Effector memory CD4-positive, alpha-beta T cell (primary cell): ENCODE results near the gene SPACA4.

Source experiments
- DNase-seq, 3 donors: peaks; one replicate each; pipeline ENCODE4 v3.0.0-alpha.2; 2020
- H3K27ac ChIP-seq: 2 replicates; pipeline ENCODE4 v1.7.0; 2013; ENCODE audit warnings: mild to moderate bottlenecking, low read length, moderate library complexity; ENCODE audit not compliant: insufficient read depth, poor library complexity, severe bottlenecking
- H3K27me3 ChIP-seq: replicated peaks from 2 replicates; pipeline ENCODE4 v1.7.0; 2013; ENCODE audit warnings: mild to moderate bottlenecking, low read length; ENCODE audit not compliant: insufficient read depth, control insufficient read depth, poor library complexity, severe bottlenecking
- H3K36me3 ChIP-seq: 2 replicates; pipeline ENCODE4 v1.7.0; 2013; ENCODE audit warnings: mild to moderate bottlenecking, low read length, moderate library complexity; ENCODE audit not compliant: control insufficient read depth, insufficient read depth
- H3K4me1 ChIP-seq: 2 replicates; pipeline ENCODE4 v1.7.0; 2013; ENCODE audit warnings: low read length, mild to moderate bottlenecking; ENCODE audit not compliant: control insufficient read depth, insufficient read depth, poor library complexity, severe bottlenecking
- H3K4me3 ChIP-seq: 2 replicates; pipeline ENCODE4 v1.7.0; 2013; ENCODE audit warnings: low read length, low read depth, mild to moderate bottlenecking; ENCODE audit not compliant: insufficient read depth, poor library complexity, severe bottlenecking
- H3K9me3 ChIP-seq: 2 replicates; pipeline ENCODE4 v1.7.0; 2013; ENCODE audit warnings: mild to moderate bottlenecking, low read length, moderate library complexity; ENCODE audit not compliant: control insufficient read depth
- total RNA-seq, 3 donors: gene quantifications; one replicate each; lab custom pipeline; 2026; lab: John Stamatoyannopoulos, UW

The SPACA4 gene, protein sequence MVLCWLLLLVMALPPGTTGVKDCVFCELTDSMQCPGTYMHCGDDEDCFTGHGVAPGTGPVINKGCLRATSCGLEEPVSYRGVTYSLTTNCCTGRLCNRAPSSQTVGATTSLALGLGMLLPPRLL
- total RNA-seq, result 0 reads per million in 3 donors

DNA sequence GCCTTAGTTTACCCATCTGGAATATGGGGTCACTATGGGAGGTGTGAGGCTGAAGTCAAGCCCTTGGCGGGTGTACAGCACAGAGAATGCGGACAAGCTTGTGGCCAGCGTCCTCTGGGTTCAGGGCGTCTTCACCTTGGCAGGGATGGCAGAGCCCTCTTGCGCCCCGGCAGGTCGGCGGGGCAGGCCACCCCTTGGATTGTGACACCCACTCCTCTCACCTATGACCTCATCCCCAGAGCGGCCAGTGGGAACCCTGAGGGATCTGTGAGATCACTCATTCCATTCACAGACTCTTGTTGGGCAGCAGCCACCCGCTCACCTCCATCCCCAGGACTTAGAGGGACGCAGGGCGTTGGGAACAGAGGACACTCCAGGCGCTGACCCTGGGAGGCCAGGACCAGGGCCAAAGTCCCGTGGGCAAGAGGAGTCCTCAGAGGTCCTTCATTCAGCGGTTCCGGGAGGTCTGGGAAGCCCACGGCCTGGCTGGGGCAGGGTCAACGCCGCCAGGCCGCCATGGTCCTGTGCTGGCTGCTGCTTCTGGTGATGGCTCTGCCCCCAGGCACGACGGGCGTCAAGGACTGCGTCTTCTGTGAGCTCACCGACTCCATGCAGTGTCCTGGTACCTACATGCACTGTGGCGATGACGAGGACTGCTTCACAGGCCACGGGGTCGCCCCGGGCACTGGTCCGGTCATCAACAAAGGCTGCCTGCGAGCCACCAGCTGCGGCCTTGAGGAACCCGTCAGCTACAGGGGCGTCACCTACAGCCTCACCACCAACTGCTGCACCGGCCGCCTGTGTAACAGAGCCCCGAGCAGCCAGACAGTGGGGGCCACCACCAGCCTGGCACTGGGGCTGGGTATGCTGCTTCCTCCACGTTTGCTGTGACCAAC is at the start of gene SPACA4:
Gene SPACA4, plus strand, starts transcription at position 280 of the 896 bp plus-strand sequence. Its CDS starts 237 bp downstream, at position 517.
- no peak for DNase-seq
- Histone ChIP-seq H3K4me3 (no peak within 1 kb of the TSS), H3K9me3 (no peaks in the 10 kb centered on the region), H3K27ac (no peak within 1 kb of the TSS), H3K36me3 (no peaks in the 10 kb centered on the region), H3K27me3 (no peaks in the 10 kb centered on the region), H3K4me1 (peaks cover 5% of the 10 kb centered on the region)

DNA sequence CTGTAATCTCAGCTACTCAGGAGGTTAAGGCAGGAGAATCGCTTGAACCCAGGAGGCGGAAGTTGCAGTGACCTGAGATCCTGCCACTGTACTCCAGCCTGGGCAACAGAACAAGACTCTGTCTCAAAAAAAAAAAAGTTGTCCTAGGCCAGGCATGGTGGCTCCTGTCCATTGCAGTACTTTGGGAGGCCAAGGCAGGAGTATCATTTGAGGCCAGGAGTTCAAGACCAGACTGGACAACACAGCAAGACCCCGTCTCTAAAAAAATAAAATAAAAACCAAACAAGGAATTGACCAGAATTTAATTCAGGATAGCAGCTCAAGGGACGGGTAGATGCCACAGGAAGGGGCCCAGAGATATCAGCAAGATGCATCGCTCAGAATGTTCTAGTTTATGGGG is 49.7 kb upstream of the SPACA4 start:
- Histone ChIP-seq H3K36me3 (no peaks in the 10 kb centered on the region), H3K9me3 (no peaks in the 10 kb centered on the region), H3K27ac (no peak overlapping the region), H3K4me1 (no peaks in the 10 kb centered on the region), H3K27me3 (no peaks in the 10 kb centered on the region), H3K4me3 (no peak overlapping the region)
- no peak for DNase-seq

GRCh38 chr19:48558018-48558684 is 48.4 kb upstream of the SPACA4 start:
- no peak overlapping the region for H3K4me3 ChIP-seq
- DNase-seq, result no peak
- H3K9me3 ChIP-seq, result no peaks in the 10 kb centered on the region
- H3K27ac ChIP-seq, result no peak overlapping the region
- H3K27me3 ChIP-seq, result no peaks in the 10 kb centered on the region
- H3K36me3 ChIP-seq, result no peaks in the 10 kb centered on the region
- H3K4me1 ChIP-seq, result no peaks in the 10 kb centered on the region

DNA sequence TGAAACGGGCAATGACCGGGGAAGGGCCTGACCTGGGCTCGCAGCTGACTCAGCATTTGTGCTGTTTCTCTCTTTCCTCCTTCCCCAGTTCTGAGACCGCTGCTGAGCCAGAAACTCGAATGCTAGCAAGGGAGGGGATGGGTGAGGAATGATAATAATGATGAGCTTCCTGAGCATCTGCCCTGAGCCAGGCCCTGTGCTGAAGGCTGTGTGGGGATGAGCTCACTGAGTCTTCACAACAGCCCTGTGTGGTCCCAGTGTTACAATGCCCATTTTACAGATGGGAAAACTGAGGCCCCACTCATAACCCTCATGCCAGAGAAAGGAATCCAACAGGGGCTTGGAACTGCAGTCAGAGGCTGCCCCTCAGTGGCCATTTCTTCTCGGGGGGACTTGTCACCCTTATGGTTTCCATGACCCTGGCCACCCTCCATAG is 46.4 kb upstream of the SPACA4 start:
- no peaks in the 10 kb centered on the region for H3K9me3 ChIP-seq
- no peak overlapping the region for H3K4me3 ChIP-seq
- H3K27me3 ChIP-seq, result no peaks in the 10 kb centered on the region
- H3K4me1 ChIP-seq, result no peaks in the 10 kb centered on the region
- no peak for DNase-seq
- H3K27ac ChIP-seq, result no peak overlapping the region
- no peaks in the 10 kb centered on the region for H3K36me3 ChIP-seq

GRCh38 chr19:48561412-48561811 is 45.1 kb upstream of the SPACA4 start:
- no peaks in the 10 kb centered on the region for H3K27me3 ChIP-seq
- no peaks in the 10 kb centered on the region for H3K36me3 ChIP-seq
- H3K4me1 ChIP-seq, result no peaks in the 10 kb centered on the region
- H3K4me3 ChIP-seq, result no peak overlapping the region
- no peaks in the 10 kb centered on the region for H3K9me3 ChIP-seq
- DNase-seq, result no peak
- no peak overlapping the region for H3K27ac ChIP-seq

DNA sequence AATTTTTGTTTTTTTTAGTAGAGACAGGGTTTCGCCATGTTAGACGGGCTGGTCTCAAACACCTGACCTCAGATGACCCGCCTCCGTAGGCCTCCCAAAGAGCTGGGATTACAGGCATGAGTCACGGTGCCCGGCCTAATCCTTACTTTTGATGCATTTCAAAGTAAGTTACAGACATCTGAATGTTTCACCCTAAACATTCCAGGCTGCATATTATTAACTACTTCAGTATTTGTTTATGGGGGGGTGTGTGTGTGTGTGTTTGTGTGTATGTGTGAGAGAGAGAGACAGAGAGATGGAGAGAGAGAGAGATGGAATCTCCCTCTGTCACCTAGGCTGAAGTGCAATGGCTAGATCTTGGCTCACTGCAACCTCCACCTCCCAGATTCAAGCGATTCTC is 41.5 kb upstream of the SPACA4 start:
- no peaks in the 10 kb centered on the region for H3K9me3 ChIP-seq
- no peaks in the 10 kb centered on the region for H3K27me3 ChIP-seq
- H3K27ac ChIP-seq, result no peak overlapping the region
- no peak overlapping the region for H3K4me3 ChIP-seq
- no peaks in the 10 kb centered on the region for H3K36me3 ChIP-seq
- H3K4me1 ChIP-seq, result no peaks in the 10 kb centered on the region
- DNase-seq, result no peak

- DNase-seq, result no peak
- no peaks in the 10 kb centered on the region for H3K36me3 ChIP-seq
- no peak overlapping the region for H3K27ac ChIP-seq
These were observed 38.1 kb upstream of the SPACA4 start for GRCh38 chr19:48568345-48568886.

DNA sequence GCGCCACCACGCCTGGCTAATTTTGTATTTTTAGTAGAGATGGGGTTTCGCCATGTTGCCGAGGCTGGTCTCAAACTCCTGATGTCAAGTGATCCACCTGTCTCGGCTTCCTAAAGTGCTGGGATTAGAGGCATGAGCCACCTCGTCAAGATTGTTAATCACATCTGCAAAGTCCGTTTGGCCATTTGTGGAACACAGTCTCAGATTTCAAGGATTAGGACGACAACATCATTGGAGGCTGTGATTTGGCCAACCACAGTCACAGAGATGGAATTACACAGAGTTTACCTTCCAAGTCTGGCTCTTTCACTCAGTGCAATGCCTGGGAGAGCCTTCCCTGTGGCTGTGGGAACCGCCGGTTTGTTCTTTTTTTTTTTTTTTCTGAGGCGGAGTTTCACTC is 36.7 kb upstream of the SPACA4 start:
- H3K36me3 ChIP-seq, result no peaks in the 10 kb centered on the region
- no peak for DNase-seq
- H3K9me3 ChIP-seq, result no peaks in the 10 kb centered on the region
- H3K4me1 ChIP-seq, result no peaks in the 10 kb centered on the region
- no peak overlapping the region for H3K4me3 ChIP-seq
- no peak overlapping the region for H3K27ac ChIP-seq
- no peaks in the 10 kb centered on the region for H3K27me3 ChIP-seq

More at GRCh38 chr19:48568345-48568886, 38.1 kb upstream of the SPACA4 start:
- H3K27me3 ChIP-seq, result no peaks in the 10 kb centered on the region
- H3K4me1 ChIP-seq, result no peaks in the 10 kb centered on the region
- H3K9me3 ChIP-seq, result no peaks in the 10 kb centered on the region
- H3K4me3 ChIP-seq, result no peak overlapping the region

DNA sequence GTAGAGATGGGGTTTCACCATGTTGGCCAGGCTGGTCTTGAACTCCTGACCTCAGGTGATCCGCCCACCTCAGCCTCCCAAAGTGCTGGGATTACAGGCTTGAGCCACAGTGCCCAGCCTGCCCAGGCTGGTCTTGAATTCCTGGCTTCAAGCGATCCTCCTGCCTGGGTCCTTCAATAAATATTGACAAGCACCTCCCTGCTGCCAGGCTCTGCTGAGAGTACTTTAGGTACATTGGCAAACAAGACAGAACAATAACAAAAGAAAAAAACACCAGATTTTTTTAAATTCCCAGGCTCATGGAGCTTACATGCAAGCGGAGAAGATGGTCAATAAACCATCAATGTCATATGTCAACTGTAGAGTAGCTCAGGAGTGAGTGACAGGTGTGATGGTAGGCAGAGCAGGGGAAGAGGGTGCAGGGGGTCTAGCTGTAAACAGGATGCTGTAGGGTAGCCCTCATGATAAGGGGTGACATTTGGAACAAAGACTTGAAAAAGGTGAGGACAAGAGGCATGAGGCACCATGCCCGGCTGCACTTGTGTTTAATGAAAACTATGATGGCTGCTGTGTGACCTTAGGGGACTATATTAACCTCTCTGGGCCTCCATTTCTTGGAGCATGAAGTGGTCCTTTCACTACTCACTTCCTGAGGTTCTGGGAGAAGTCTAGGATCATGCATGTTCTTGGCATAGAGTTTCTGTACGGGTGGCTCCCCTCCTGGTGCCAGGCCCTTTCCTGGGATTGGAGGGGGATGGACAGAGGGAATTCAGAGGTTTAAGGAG is 35.0 kb upstream of the SPACA4 start:
- H3K9me3 ChIP-seq, result no peaks in the 10 kb centered on the region

More for the DNA sequence above, 35.0 kb upstream of the SPACA4 start:
- Histone ChIP-seq H3K27ac (no peak overlapping the region), H3K36me3 (no peaks in the 10 kb centered on the region), H3K27me3 (no peaks in the 10 kb centered on the region), H3K4me3 (no peak overlapping the region), H3K4me1 (no peaks in the 10 kb centered on the region)
- DNase-seq, result no peak
